Neural progenitor cell (in vitro differentiated cells): ENCODE measurements around the gene PHYHD1. TPM values are rescaled to one million over a fixed set of nuclear protein-coding genes. Genes with fewer than 3 reads are reported as not detected.

Source experiments
- DNase-seq: peaks from one replicate; pipeline ENCODE4 v3.0.0-alpha.2; 2016; ENCODE audit warnings: low spot score
- H2AFZ ChIP-seq: fragments of 200-600 bp; sonication (generic); replicated peaks from 2 replicates; pipeline ENCODE4 v1.6.1; 2016; ENCODE audit warnings: antibody characterized with exemption
- H3F3A ChIP-seq: fragments of 200-600 bp; sonication (generic); 2 replicates; pipeline ENCODE4 v1.6.1; 2016; ENCODE audit warnings: antibody characterized with exemption, low read depth
- H3K27ac ChIP-seq: fragments of 200-600 bp; sonication (generic); 2 replicates; pipeline ENCODE4 v1.5.1; 2016; ENCODE audit warnings: mild to moderate bottlenecking
- H3K27me3 ChIP-seq: fragments of 200-600 bp; sonication (generic); 2 replicates; pipeline ENCODE4 v1.6.1; 2016; ENCODE audit warnings: mild to moderate bottlenecking, moderate library complexity
- H3K36me3 ChIP-seq: fragments of 200-600 bp; sonication (generic); 2 replicates; pipeline ENCODE4 v1.5.1; 2016
- H3K4me1 ChIP-seq: fragments of 200-600 bp; sonication (generic); 2 replicates; pipeline ENCODE4 v1.6.1; 2016; ENCODE audit warnings: mixed run types
- H3K4me2 ChIP-seq: fragments of 200-600 bp; sonication (generic); 2 replicates; pipeline ENCODE4 v1.6.1; 2016
- H3K4me3 ChIP-seq: fragments of 200-600 bp; sonication (generic); 2 replicates; pipeline ENCODE4 v1.5.1; 2016
- H3K79me2 ChIP-seq: fragments of 200-600 bp; sonication (generic); 2 replicates; pipeline ENCODE4 v1.6.1; 2016; ENCODE audit warnings: low read depth
- H3K9ac ChIP-seq: fragments of 200-600 bp; sonication (generic); 2 replicates; pipeline ENCODE4 v1.6.1; 2016
- H3K9me3 ChIP-seq: fragments of 200-600 bp; sonication (generic); 2 replicates; pipeline ENCODE4 v1.5.1; 2016; ENCODE audit warnings: low read depth
- H4K20me1 ChIP-seq: fragments of 200-600 bp; sonication (generic); 2 replicates; pipeline ENCODE4 v1.6.1; 2016; ENCODE audit warnings: low read depth
- H3K27ac Mint-ChIP-seq: 3 replicates; pipeline ENCODE4 v1.8.0; 2021; ENCODE audit warnings: mixed read lengths
- H3K27me3 Mint-ChIP-seq: 2 replicates; pipeline ENCODE4 v1.8.0; 2022; ENCODE audit warnings: low read depth, mild to moderate bottlenecking, inconsistent platforms, moderate library complexity, mixed read lengths; ENCODE audit not compliant: insufficient read depth
- H3K36me3 Mint-ChIP-seq: 3 replicates; pipeline ENCODE4 v1.8.0; 2021; ENCODE audit warnings: mixed read lengths
- H3K4me1 Mint-ChIP-seq: 3 replicates; pipeline ENCODE4 v1.8.0; 2021; ENCODE audit warnings: mixed read lengths
- H3K4me3 Mint-ChIP-seq: 3 replicates; pipeline ENCODE4 v1.8.0; 2021; ENCODE audit warnings: mild to moderate bottlenecking, moderate library complexity, mixed read lengths
- H3K9me3 Mint-ChIP-seq: 3 replicates; pipeline ENCODE4 v1.8.0; 2020; ENCODE audit warnings: mixed read lengths
- CTCF ChIP-seq: fragments of 200-600 bp; sonication (generic); IDR thresholded peaks from 2 replicates; pipeline ENCODE4 v1.5.1; 2017; ENCODE audit warnings: antibody characterized with exemption, mild to moderate bottlenecking
- EZH2 ChIP-seq: fragments of 200-600 bp; sonication (generic); IDR thresholded peaks from 2 replicates; pipeline ENCODE4 v1.6.1; 2017; ENCODE audit warnings: antibody characterized with exemption, mild to moderate bottlenecking, moderate library complexity
- EZH2phosphoT487 ChIP-seq: fragments of 200-600 bp; sonication (generic); IDR thresholded peaks from 2 replicates; pipeline ENCODE4 v1.6.1; 2017; ENCODE audit warnings: antibody characterized with exemption
- total RNA-seq: library from RNA; depleted of rRNA; stranded (reverse); fragments of >200 nt; gene quantifications from 2 replicates; pipeline ENCODE4 v1.2.3, GENCODE V29; 2015; ENCODE audit warnings: low replicate concordance

Gene PHYHD1
- total RNA-seq, 1 donor from 2014 or later: 15.2 TPM

- DNase-seq: no peak
- peak overlapping the region; percentile 88 for H3K27ac Mint-ChIP-seq
- Histone ChIP-seq H3F3A (peaks cover 6% of the 10 kb centered on the region), H3K9me3 (no peaks in the 10 kb centered on the region), H3K4me3 (no peak overlapping the region), H3K4me2 (no peak overlapping the region), H3K27me3 (no peaks in the 10 kb centered on the region), H2AFZ (no peak overlapping the region), H3K9ac (no peak overlapping the region), H3K36me3 (no peaks in the 10 kb centered on the region), H3K79me2 (peaks cover 45% of the 10 kb centered on the region), H3K4me1 (peaks cover 5% of the 10 kb centered on the region), H3K27ac (no peak overlapping the region), H4K20me1 (no peaks in the 10 kb centered on the region)
- no peaks in the 10 kb centered on the region for H3K27me3 Mint-ChIP-seq
- H3K36me3 Mint-ChIP-seq: peaks cover 14% of the 10 kb centered on the region
- peak overlapping the region; percentile 99 for H3K4me3 Mint-ChIP-seq
- no peaks in the 10 kb centered on the region for H3K9me3 Mint-ChIP-seq
- TF ChIP-seq EZH2phosphoT487 (no peak), CTCF (no peak), EZH2 (no peak)
- peaks cover 20% of the 10 kb centered on the region for H3K4me1 Mint-ChIP-seq
These were observed 25.2 kb downstream of the PHYHD1 start for GRCh38 chr9:128945798-128946501.

DNA sequence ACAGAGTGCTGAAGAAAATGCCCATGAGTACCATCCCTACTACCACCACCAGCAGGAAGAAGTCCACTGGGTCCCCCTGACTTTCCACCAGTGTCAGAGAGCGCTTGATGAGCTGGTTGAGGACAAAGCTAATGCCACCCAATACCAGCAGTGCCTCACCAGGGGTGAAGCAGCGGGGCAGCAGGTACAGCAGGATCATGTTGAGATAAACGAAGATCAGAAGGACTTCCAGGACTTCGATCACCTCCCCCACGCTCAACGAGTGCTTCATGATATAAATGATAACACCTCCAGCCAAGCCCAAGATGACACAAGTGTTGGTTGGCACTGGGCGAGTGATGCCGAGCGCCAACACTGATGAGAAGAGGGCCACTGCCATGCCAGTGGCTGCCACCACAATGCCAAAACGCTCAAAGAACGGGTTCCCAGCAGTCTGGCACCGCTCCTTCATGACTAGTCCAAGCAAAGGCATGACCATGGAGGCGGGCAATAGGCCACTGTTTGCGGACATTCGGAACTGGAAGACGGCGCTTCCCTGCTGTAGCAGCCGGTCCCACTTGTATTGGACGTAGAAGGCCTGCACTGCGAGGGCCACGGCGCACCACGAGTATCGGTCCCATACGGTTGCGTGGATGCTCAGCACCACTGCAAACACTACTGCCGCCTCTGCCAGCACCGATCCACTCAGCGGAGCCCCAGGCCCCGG, 25.9 kb downstream of the PHYHD1 start:
- Histone ChIP-seq H2AFZ (peak overlapping the region; percentile 96), H3K79me2 (peaks cover 45% of the 10 kb centered on the region), H3K36me3 (no peaks in the 10 kb centered on the region), H3F3A (peaks cover 6% of the 10 kb centered on the region), H4K20me1 (no peaks in the 10 kb centered on the region), H3K9me3 (no peaks in the 10 kb centered on the region), H3K27ac (no peak overlapping the region), H3K4me3 (peak overlapping the region; percentile 96), H3K9ac (peak overlapping the region; percentile 86), H3K4me1 (peaks cover 5% of the 10 kb centered on the region), H3K27me3 (no peaks in the 10 kb centered on the region), H3K4me2 (peak overlapping the region; percentile 90)
- H3K4me1 Mint-ChIP-seq: peaks cover 20% of the 10 kb centered on the region
- no peaks in the 10 kb centered on the region for H3K9me3 Mint-ChIP-seq
- H3K27ac Mint-ChIP-seq: peak overlapping the region; percentile 46
- no peak for DNase-seq
- no peaks in the 10 kb centered on the region for H3K27me3 Mint-ChIP-seq
- H3K4me3 Mint-ChIP-seq: peak overlapping the region; percentile 99
- peaks cover 14% of the 10 kb centered on the region for H3K36me3 Mint-ChIP-seq
- TF ChIP-seq CTCF (no peak), EZH2 (no peak), EZH2phosphoT487 (no peak)

- H3K9me3 Mint-ChIP-seq: no peaks in the 10 kb centered on the region
- no peak overlapping the region for H3K27ac ChIP-seq
- peak overlapping the region; percentile 96 for H3K4me3 ChIP-seq
- H3K36me3 Mint-ChIP-seq: peaks cover 14% of the 10 kb centered on the region
- H2AFZ ChIP-seq: peak overlapping the region; percentile 96
- H3K4me1 Mint-ChIP-seq: peaks cover 20% of the 10 kb centered on the region
- peak overlapping the region; percentile 99 for H3K4me3 Mint-ChIP-seq
- H3K36me3 ChIP-seq: no peaks in the 10 kb centered on the region
- no peaks in the 10 kb centered on the region for H3K27me3 ChIP-seq
- H3K9me3 ChIP-seq: no peaks in the 10 kb centered on the region
- DNase-seq: no peak
- peak overlapping the region; percentile 90 for H3K4me2 ChIP-seq
- peaks cover 6% of the 10 kb centered on the region for H3F3A ChIP-seq
- no peaks in the 10 kb centered on the region for H4K20me1 ChIP-seq
- H3K79me2 ChIP-seq: peaks cover 45% of the 10 kb centered on the region
- H3K27ac Mint-ChIP-seq: peak overlapping the region; percentile 87
- TF ChIP-seq CTCF (no peak), EZH2phosphoT487 (no peak), EZH2 (no peak)
- H3K4me1 ChIP-seq: peaks cover 5% of the 10 kb centered on the region
- peak overlapping the region; percentile 86 for H3K9ac ChIP-seq
- no peaks in the 10 kb centered on the region for H3K27me3 Mint-ChIP-seq
These were observed 26.4 kb downstream of the PHYHD1 start for GRCh38 chr9:128947277-128947526.
